Body of pancreas (tissue), 4 donors: ENCODE results near the gene CHI3L2. TPM values are rescaled to one million over a fixed set of nuclear protein-coding genes. Genes with fewer than 3 reads are reported as not detected.

ENCODE experiments used
- ATAC-seq: fragments of 150-250 bp; one replicate; pipeline ENCODE4 v1.9.1; 2016
- DNase-seq, 4 donors: peaks; one replicate each; pipeline ENCODE4 v3.0.0-alpha.2; 2019
- H3K27ac ChIP-seq, 4 donors: fragments of 200-600 bp; sonication (generic); 1 replicate in 3 of 4; 2 replicates in 1 of 4; pipeline versions ENCODE4 v1.5.1 to v1.6.1; 2016 to 2019; ENCODE audit warnings: mild to moderate bottlenecking in 1 of 4, mixed read lengths in 1 of 4, moderate library complexity in 1 of 4
- H3K27me3 ChIP-seq, 2 donors: fragments of 200-600 bp; sonication (generic); one replicate each; pipeline ENCODE4 v1.6.0; 2016; ENCODE audit warnings: mild to moderate bottlenecking in 1 of 2
- H3K36me3 ChIP-seq, 2 donors: fragments of 200-600 bp; sonication (generic); replicated peaks in 1 of 2; 2 replicates each; pipeline ENCODE4 v1.5.1; 2016; ENCODE audit warnings: low read depth in 2 of 2; ENCODE audit not compliant: insufficient read depth in 1 of 2
- H3K4me1 ChIP-seq: fragments of 200-600 bp; sonication (generic); one replicate; pipeline ENCODE4 v1.6.0; 2016
- H3K4me3 ChIP-seq, 2 donors: fragments of 200-600 bp; sonication (generic); 1 replicate in 1 of 2; 2 replicates in 1 of 2; pipeline ENCODE4 v1.5.1; 2016 to 2019
- H3K9me3 ChIP-seq, 3 donors: fragments of 200-600 bp; sonication (generic); 1 replicate in 2 of 3; 2 replicates in 1 of 3; pipeline ENCODE4 v1.5.1; 2016
- POLR2A ChIP-seq, 3 donors: fragments of 450-650 bp; IDR thresholded peaks; one replicate each; pipeline ENCODE4 v1.6.1; 2016; ENCODE audit warnings: antibody characterized with exemption in 3 of 3, mild to moderate bottlenecking in 2 of 3
- WGBS, 2 donors: methylation state at CpG; one replicate each; pipeline ENCODE4 v1.1.5; 2017; 5-methylcytosine and 5-hydroxymethylcytosine counted together
- intact Hi-C: fragments of 100-400 bp; cut with DNase I; formaldehyde crosslinking; loops from one replicate; pipeline ENCODE4 v1.15.1; 2023
- total RNA-seq, 2 donors: library from RNA; depleted of rRNA; stranded (reverse); fragments of >200 nt; gene quantifications; one replicate each; pipeline ENCODE4 v1.1.0, GENCODE V29; 2016
- TF ChIP-seq, protein P1 (sequence below), 7 experiments: fragments of 450-650 bp in 4 of 7; fragments of 200-600 bp in 3 of 7; sonication (generic) in 3 of 7; IDR thresholded peaks; one replicate each; pipeline ENCODE4 v1.5.1; 2016 to 2019; ENCODE audit warnings: antibody characterized with exemption in 7 of 7

CHI3L2 gene
- total RNA-seq, 2 donors from 2014 or later = not detected

- intact Hi-C loops = no loop called here
- 35 to 68% methylated on average over 4 of the region's 4 CpGs for WGBS, 2 donors
- H3K9me3 ChIP-seq = no peaks in the 10 kb centered on the region
- H3K27me3 ChIP-seq = no peaks in the 10 kb centered on the region
- peak overlapping the region in 1 of 4 donors; percentile 45 for H3K27ac ChIP-seq
- no peak for DNase-seq
- TF ChIP-seq POLR2A (IDR thresholded peaks at IDR 0.05) = no peak
- TF ChIP-seq, protein P1, sequence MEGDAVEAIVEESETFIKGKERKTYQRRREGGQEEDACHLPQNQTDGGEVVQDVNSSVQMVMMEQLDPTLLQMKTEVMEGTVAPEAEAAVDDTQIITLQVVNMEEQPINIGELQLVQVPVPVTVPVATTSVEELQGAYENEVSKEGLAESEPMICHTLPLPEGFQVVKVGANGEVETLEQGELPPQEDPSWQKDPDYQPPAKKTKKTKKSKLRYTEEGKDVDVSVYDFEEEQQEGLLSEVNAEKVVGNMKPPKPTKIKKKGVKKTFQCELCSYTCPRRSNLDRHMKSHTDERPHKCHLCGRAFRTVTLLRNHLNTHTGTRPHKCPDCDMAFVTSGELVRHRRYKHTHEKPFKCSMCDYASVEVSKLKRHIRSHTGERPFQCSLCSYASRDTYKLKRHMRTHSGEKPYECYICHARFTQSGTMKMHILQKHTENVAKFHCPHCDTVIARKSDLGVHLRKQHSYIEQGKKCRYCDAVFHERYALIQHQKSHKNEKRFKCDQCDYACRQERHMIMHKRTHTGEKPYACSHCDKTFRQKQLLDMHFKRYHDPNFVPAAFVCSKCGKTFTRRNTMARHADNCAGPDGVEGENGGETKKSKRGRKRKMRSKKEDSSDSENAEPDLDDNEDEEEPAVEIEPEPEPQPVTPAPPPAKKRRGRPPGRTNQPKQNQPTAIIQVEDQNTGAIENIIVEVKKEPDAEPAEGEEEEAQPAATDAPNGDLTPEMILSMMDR (IDR thresholded peaks at IDR 0.05) = no peak
- no peak overlapping the region for H3K4me3 ChIP-seq
- ATAC-seq = peak; percentile 73
- peaks cover 7% of the 10 kb centered on the region for H3K4me1 ChIP-seq
- no peaks in the 10 kb centered on the region for H3K36me3 ChIP-seq
Measured at GRCh38 chr1:111242805-111243523, 15.5 kb downstream of the CHI3L2 start.

DNA sequence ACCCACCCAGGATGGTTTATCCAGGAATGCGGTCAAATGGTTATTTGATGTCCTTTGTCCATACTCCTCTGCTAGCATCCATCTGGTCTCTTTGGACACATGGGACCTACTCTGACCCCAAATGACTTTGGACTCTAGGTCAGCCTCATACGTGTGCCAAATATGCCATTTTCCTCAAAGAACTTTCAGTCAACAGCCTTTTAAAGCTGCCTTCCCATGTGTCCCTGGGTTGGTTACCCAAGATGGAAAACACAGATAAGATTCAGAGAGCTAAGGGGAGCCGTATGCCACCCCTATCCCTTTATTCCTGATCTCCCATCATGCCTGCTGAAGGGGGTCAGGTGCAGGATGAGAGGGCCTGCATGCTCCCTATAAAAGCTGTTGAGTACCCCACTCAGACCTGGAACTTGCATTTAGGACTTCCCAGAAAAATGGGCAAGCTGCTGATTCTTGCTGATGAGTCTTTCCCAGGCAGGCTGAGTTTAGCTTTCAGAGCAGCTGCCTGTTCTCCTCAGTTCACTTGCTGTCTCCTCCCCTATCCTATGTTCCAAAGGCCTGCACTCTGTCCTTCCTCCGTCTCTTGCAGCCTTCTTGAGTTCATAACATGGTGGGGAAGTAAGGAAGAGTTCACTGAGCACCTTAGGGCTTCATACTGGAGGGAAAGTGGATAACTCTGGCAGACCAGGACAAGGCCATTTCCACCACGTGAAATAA lies 19.8 kb downstream of the CHI3L2 start:
- Histone ChIP-seq H3K36me3 (no peaks in the 10 kb centered on the region), H3K4me3 (no peak overlapping the region), H3K27me3 (no peaks in the 10 kb centered on the region), H3K4me1 (peaks cover 7% of the 10 kb centered on the region), H3K27ac (no peak overlapping the region), H3K9me3 (no peaks in the 10 kb centered on the region)
- DNase-seq (no peak), ATAC-seq (no peak)
- no peak for TF ChIP-seq POLR2A (IDR thresholded peaks at IDR 0.05)
- TF ChIP-seq, protein P1 (IDR thresholded peaks at IDR 0.05) = no peak
- intact Hi-C loops = no loop called here
- 78 to 86% methylated on average over 5 of the region's 5 CpGs for WGBS, 2 donors

DNA sequence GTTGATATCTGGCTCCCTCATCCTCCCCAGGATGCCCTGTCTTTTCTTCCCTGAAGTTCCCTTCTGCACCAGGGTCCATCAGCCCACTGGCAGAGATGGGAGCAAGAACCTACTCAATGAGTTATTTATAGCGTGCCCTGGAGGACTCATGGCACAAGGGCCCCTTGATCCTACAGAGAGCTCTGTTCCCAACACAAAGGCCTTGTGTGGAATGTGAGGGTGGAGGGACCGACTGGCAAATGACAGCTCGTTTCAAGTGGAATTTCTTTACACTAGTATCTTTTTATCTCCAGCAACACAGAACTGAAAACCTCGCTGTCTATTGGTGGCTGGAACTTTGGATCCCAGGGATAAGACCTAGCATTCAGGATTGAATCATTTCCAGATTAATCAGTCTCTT lies 22.4 kb downstream of the CHI3L2 start:
- Histone ChIP-seq H3K27ac (no peak overlapping the region), H3K9me3 (no peaks in the 10 kb centered on the region), H3K4me3 (no peak overlapping the region), H3K36me3 (no peaks in the 10 kb centered on the region), H3K27me3 (no peaks in the 10 kb centered on the region), H3K4me1 (peaks cover 3% of the 10 kb centered on the region)
- WGBS, 2 donors = 73 to 75% methylated on average over 4 of the region's 4 CpGs
- intact Hi-C loops = no loop called here
- no peak for DNase-seq
- TF ChIP-seq, protein P1 (IDR thresholded peaks at IDR 0.05) = no peak
- no peak for TF ChIP-seq POLR2A (IDR thresholded peaks at IDR 0.05)
- no peak for ATAC-seq

- 80 to 81% methylated on average over 8 of the region's 8 CpGs for WGBS, 2 donors
- H3K4me3 ChIP-seq = no peak overlapping the region
- no peaks in the 10 kb centered on the region for H3K4me1 ChIP-seq
- no peaks in the 10 kb centered on the region for H3K9me3 ChIP-seq
- DNase-seq (no peak), ATAC-seq (no peak)
- H3K27ac ChIP-seq = no peak overlapping the region
- no peaks in the 10 kb centered on the region for H3K36me3 ChIP-seq
- H3K27me3 ChIP-seq = no peaks in the 10 kb centered on the region
- no peak for TF ChIP-seq POLR2A (IDR thresholded peaks at IDR 0.05)
- TF ChIP-seq, protein P1 (IDR thresholded peaks at IDR 0.05) = no peak
- intact Hi-C loops = no loop called here
Measured at GRCh38 chr1:111251570-111251969, 24.1 kb downstream of the CHI3L2 start.
